HK-2 (cell line): ENCODE results near the gene VPS52.

ENCODE experiments used
- DNase-seq: peaks from one replicate; pipeline ENCODE4 v3.0.0-alpha.2; 2018; ENCODE audit not compliant: unreplicated experiment

VPS52 gene

GRCh38 chr6:33211666-33212422 lies 59.8 kb downstream of the VPS52 start:
- no peak for DNase-seq

DNA sequence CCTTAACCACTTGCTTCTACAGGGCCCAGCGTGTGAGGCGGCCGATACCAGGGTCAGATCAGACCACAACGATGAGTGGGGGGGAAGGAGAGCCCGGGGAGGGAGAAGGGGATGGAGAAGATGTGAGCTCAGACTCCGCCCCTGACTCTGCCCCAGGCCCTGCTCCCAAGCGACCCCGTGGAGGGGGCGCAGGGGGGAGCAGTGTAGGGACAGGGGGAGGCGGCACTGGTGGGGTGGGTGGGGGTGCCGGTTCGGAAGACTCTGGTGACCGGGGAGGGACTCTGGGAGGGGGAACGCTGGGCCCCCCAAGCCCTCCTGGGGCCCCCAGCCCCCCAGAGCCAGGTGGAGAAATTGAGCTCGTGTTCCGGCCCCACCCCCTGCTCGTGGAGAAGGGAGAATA lies 60.5 kb downstream of the VPS52 start:
- no peak for DNase-seq

DNA sequence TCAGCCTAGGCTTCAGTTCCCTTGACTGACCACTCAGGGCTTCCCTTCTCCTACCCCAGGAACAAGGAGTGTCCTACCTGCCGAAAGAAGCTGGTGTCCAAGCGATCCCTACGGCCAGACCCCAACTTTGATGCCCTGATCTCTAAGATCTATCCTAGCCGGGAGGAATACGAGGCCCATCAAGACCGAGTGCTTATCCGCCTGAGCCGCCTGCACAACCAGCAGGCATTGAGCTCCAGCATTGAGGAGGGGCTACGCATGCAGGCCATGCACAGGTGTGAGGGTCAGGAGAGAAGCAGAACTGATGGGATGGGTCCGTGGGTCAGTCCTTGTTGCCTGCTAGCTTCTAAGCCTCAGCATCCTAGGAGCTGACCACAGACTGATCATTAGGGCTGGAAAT lies 61.8 kb downstream of the VPS52 start:
- DNase-seq, result no peak

GRCh38 chr6:33208091-33208967 lies 63.3 kb downstream of the VPS52 start, which contains the start of gene RING1:
Gene RING1, plus strand, starts transcription at chr6:33208500. Its CDS starts 323 bp downstream, at chr6:33208823.
- DNase-seq, result peak; percentile 80

GRCh38 chr6:33207552-33208090 lies 64.1 kb downstream of the VPS52 start:
- DNase-seq, result peak; percentile 67

DNA sequence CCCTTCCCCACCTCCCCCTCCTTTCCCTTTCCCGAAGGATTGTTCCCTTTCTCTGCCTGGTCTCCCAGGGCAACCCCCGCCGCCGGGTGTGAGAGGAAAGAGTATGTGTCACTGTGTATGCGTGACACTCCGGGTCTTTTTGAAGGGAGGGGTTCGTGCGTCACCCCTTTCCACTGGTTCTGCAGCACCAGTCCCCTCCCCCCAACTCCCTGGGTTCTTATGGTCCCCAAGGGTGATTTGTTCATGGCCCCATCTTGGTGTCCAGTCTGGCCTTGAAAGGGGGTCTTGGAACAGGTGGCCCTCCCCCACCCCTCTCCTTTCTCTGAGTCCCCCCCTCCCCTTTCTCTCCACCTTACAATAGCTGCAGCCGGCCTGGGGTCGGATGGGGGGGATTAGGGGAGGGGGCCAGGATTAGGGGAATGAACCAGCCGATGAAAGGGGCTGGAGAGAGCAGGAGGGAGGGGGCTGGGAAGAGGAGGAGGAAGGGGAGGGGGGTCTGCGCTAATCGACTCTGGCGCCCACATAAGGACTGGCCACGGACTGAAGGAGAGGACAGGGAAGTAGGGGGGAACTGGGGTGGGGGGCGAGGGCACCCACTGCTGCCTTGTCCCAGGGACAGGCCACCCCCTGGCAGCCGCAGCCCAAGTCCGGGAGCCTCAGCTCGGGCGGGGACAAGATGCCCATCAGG lies 64.7 kb downstream of the VPS52 start:
- DNase-seq, result no peak

DNA sequence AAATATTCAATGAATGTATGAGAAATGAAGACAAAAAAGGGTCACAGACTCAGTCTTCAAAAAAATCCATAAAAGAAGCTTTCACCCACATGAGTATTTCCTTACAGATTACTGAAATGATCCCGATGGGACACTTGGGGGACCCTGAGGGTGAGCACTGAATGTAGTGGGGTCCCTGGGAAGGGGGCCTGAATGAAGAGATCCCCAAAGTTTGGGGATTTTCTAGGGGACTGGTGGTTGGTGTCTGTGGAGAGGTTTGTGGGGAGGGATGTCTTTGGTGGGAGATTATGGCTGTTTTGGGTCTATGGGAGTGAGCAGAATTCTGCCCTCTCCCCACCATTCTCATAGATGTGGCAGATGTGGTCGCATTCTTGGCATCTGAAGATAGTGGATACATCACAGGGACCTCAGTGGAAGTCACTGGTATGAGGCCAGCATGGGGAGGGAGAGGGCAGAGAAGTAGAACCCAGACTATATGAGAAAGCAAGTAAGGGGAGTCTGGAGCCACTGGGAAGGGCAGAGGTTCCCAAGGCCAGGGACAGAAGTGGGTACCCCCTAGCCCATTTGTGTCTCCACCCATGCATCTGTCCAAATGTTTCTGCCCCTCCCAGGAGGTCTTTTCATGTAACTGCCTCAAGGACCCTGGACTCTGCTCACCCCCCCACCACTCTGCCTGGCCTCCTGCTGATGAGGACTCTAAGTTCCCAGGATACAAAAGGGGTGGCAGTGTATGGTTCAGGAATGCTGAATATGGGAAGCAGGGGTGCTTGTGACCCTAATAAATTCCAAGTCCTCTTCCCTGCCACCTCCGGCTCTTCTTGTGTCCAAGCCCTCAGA lies 65.4 kb downstream of the VPS52 start:
- no peak for DNase-seq

DNA sequence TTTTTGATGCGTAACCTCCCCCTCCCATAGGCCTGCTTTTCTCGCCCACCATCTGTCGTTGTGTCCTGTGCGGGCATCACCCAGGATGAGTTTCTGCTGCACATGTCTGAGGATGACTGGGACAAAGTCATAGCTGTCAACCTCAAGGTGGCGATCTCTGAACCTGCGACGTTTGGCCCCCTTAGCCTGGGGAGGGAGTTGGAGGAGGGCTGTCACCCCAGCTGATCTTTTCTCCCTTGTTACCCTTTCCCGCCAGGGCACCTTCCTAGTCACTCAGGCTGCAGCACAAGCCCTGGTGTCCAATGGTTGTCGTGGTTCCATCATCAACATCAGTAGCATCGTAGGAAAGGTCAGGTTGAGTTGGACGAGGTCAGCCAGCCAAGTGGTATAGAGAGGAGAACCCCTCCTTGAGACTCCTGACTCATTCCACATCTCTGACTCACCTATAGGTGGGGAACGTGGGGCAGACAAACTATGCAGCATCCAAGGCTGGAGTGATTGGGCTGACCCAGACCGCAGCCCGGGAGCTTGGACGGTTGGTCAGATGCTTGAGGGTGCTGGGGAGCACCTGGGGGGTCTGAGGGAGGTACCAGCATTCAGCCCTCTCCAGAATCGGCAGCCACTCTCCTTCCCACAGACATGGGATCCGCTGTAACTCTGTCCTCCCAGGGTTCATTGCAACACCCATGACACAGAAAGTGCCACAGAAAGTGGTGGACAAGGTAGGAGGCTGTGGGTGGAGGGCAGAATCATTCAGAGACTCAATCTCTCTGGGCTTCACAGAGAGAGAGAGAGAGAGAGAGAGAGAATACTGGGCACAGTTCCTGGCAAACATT lies 66.3 kb downstream of the VPS52 start:
- DNase-seq, result peak; percentile 92

GRCh38 chr6:33204415-33205190 lies 67.1 kb downstream of the VPS52 start, which contains the start of gene HSD17B8:
Gene HSD17B8, plus strand, starts transcription at chr6:33204655. Its CDS starts 14 bp downstream, at chr6:33204669.
- peak; percentile 94 for DNase-seq

- DNase-seq, result no peak
Observed at GRCh38 chr6:33204165-33204414, 67.6 kb downstream of the VPS52 start.

DNA sequence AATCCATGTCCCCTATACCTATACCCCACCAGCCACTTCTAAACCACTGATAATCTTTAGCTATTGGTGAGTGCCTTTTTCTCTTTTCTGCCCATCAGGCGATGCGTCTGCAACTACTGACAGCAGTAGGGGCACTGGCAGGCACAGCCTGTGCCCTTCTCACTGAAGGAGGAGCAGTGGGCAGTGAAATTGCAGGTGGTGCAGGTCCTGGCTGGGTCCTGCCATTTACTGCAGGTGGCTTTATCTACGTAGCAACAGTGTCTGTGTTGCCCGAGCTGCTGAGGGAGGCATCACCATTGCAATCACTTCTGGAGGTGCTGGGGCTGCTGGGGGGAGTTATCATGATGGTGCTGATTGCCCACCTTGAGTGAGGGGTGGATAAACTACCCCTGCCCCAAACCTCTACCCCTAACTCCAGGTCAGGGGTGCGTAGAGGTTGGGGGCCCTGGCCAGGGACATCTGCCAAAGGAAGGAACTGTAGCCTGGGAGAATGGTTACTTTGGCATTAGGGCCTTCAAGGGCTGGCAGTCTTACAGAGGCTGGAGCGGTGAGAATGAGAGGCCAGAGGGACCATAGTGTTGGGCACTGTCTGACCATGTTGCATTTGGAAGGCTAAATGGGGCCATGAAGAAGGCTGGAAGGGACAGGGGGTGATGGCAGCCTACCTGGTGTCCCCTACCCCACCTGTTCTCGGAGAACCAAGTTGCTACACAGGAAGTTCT lies 68.1 kb downstream of the VPS52 start:
- no peak for DNase-seq

- DNase-seq, result no peak
Observed at GRCh38 chr6:33202799-33203198, 68.9 kb downstream of the VPS52 start.

- no peak for DNase-seq
Observed at GRCh38 chr6:33201935-33202334, 69.7 kb downstream of the VPS52 start.

- no peak for DNase-seq
Observed at GRCh38 chr6:33201147-33201545, 70.5 kb downstream of the VPS52 start.
